ENCODE results near the gene BIRC3. TPM values are rescaled to one million over a fixed set of nuclear protein-coding genes. Genes with fewer than 3 reads are reported as not detected.
A peak's percentile ranks its signal among the peaks of the same experiment; 100 is the strongest.

The BIRC3 gene
- total RNA-seq, 4 donors from 2014 or later: 3.4 to 30.2 (median 9.1) TPM

DNA sequence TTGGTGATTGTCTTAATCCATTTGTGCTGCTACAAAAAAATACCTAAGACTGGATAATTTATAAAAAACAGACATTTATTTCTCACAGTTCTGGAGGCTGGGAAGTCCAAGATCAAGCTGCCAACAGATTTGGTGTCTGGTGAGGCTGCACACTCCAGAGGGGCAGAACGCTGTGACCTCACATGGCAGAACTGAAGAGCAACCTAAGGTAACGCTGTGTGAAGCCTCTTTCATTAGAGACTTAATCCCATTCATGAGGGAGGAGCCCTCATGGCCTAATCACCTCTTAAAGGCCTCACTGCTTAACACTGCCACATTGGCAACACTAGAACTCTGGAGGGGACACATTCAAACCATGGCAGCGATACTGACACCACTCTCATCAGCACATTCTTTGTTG lies 42.7 kb upstream of the BIRC3 start:
- TF ChIP-seq, protein P1, sequence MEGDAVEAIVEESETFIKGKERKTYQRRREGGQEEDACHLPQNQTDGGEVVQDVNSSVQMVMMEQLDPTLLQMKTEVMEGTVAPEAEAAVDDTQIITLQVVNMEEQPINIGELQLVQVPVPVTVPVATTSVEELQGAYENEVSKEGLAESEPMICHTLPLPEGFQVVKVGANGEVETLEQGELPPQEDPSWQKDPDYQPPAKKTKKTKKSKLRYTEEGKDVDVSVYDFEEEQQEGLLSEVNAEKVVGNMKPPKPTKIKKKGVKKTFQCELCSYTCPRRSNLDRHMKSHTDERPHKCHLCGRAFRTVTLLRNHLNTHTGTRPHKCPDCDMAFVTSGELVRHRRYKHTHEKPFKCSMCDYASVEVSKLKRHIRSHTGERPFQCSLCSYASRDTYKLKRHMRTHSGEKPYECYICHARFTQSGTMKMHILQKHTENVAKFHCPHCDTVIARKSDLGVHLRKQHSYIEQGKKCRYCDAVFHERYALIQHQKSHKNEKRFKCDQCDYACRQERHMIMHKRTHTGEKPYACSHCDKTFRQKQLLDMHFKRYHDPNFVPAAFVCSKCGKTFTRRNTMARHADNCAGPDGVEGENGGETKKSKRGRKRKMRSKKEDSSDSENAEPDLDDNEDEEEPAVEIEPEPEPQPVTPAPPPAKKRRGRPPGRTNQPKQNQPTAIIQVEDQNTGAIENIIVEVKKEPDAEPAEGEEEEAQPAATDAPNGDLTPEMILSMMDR (IDR thresholded peaks at IDR 0.05): no peak
- DNase-seq (ENCODE audit: low spot score) (no peak), ATAC-seq (ENCODE audit: low FRiP score) (no peak)

DNA sequence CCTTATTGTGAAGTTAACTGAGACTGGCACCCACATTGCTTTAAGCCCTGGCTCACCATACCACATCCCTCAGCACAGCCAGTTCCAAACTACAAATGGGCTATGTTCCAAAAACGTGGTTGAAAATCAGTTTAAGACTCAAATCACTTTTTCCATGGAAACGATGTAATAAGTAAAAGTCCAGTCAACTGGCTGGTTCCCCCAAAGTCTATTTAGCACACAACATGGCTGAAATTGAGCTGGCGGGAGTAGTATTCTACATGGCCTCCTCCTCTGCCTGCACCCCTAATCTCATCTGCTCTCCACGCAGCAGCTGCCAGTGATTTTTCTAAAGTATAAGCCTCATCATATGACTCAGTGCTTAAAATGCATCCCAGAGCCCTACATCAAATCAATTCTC lies 40.9 kb upstream of the BIRC3 start:
- ATAC-seq (ENCODE audit: low FRiP score): no peak
- TF ChIP-seq, protein P1 (IDR thresholded peaks at IDR 0.05): no peak
- no peak for DNase-seq (ENCODE audit: low spot score)

DNA sequence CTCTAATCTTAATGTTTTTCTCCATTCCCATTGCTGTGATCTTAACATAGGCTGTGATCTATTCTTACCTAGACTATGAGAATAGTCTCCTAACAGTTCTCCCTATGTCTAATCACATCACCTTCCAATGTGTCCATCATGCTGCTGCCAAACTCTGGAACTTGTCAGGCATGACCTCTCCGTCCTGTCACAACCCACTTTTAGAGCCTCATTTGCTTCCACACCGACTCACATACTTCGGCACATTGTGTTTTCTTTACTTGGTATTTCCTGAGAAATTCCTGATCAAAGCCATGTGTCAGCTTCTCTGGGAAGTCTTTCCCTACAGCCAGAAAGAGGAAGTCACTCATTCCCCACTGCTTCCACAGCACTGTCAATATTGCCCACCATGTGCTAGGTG lies 40.5 kb upstream of the BIRC3 start:
- DNase-seq (ENCODE audit: low spot score) (no peak), ATAC-seq (ENCODE audit: low FRiP score) (no peak)
- TF ChIP-seq, protein P1 (IDR thresholded peaks at IDR 0.05): no peak

DNA sequence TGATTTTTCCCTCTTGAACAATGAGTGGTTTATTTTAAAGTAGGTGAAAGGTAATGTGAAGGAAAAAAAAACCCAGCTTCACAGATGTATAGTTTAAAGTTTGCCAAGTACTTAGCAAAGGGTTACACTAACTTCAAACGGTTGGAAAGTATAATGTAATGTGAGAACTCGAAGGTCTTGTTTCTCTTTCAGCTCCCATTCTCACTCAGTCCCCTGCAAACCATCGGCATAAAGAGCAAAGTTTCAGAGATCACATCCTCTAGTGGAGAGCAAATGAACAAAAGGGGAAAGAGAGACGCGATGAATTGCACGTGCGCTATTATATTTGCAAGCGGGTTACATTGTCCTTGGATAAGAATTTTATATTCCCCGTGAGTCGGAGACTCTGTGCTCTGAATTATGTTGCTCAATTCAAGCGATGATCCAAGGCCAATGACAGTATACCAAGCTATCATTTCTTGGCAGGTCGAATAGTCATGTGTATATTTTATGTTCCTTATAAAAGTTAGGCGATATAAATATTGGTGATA lies 37.6 kb upstream of the BIRC3 start:
- TF ChIP-seq, protein P1 (IDR thresholded peaks at IDR 0.05): no peak
- peak; percentile 48 for ATAC-seq (ENCODE audit: low FRiP score)
- no peak for DNase-seq (ENCODE audit: low spot score)

DNA sequence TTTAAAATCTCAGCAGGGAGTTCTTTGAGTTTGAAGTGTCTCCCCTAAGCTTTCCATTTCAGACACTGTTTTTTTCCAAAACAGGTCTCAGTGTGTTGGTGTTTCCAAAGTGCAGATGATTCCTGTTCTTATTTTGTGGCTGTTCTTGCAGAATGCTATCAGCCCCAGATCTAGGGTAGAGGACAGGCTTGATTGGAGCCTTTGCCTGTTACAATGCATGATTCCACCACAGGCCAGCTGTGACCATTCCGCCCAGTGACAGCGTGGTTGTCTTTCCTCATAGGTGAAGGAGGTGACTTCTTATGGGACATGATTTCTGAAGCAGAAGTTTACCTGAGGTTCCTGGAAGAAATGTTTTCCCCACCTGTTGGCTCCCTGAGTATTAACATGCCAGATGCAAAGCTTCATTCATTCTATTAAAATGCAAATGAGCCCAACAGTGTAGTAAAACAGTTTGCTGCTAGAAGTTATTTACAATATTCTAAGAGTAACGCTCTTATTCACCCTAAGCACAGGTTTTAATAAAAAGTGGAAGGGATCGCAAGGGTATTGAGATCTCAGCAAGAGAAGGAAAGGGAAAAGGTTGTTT lies 36.9 kb upstream of the BIRC3 start:
- ATAC-seq (ENCODE audit: low FRiP score) (no peak), DNase-seq (ENCODE audit: low spot score) (no peak)
- TF ChIP-seq, protein P1 (IDR thresholded peaks at IDR 0.05): no peak

DNA sequence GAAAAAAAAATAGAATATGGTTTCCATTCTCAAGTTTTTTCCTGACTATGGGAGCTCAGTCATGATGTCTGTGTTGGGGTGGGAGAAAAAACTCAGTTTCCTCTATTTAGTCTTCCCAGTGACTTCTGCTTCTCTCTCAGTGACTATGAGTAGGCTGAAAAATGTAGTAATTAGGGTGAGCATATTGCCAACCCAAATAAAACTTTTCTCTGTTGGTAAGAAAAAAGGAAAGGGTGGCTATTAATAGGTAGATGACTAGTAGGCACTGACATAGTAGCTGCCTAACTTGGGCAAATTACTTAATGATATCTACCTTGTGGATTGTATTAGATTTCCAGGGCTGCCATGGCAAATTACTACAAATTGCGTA lies 34.2 kb upstream of the BIRC3 start:
- ATAC-seq (ENCODE audit: low FRiP score) (no peak), DNase-seq (ENCODE audit: low spot score) (no peak)
- TF ChIP-seq, protein P1 (IDR thresholded peaks at IDR 0.05): no peak

DNA sequence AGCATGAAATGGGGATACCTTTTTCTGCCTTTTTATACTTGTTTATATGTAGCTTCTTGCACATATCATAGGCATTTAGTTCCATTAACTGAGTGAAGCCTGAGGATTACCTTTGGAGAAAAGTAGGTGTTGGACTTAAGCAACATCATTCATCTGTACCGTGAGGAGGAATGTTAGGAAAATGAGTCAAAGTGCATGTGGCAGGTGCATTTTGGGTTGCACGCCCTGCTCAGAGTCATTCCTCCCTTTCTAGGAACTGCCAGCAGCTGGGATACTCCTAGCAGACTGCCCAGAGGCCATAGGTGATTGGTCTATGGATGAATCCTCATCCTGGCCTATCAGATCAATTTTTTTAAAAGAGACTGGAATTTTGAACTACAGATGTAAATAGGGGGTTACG lies 33.3 kb upstream of the BIRC3 start:
- TF ChIP-seq, protein P1 (IDR thresholded peaks at IDR 0.05): no peak

More for the DNA sequence above, 33.3 kb upstream of the BIRC3 start:
- ATAC-seq (ENCODE audit: low FRiP score) (no peak), DNase-seq (ENCODE audit: low spot score) (no peak)

All from omental fat pad (tissue), 4 donors.